HCT116 (cell line): ENCODE measurements around the gene C14orf180. TPM values are rescaled to one million over a fixed set of nuclear protein-coding genes. Genes with fewer than 3 reads are reported as not detected.

Experiments used
- ATAC-seq: fragments of 200-7000 bp; cut with Tn5 transposase; 2 replicates; pipeline ENCODE4 v1.9.1; 2020; ENCODE audit warnings: mild to moderate bottlenecking, moderate library complexity
- BruUV-seq: library from RNA; stranded (reverse); fragments of 400-500 nt; replicated peaks from 2 replicates; lab custom pipeline; 2021; lab: Mats Ljungman, UMichigan
- CTCF ChIA-PET: fragments of 300-600 bp; sonication (Branson Sonifier 250); formaldehyde crosslinking; loops from one replicate; lab custom pipeline; 2021; ENCODE audit warnings: antibody characterized with exemption; lab: Charles Lee
- POLR2A ChIA-PET: fragments of 300-600, 350-600 bp; sonication (Branson Sonifier 250); formaldehyde crosslinking; loops from one replicate; lab custom pipeline; 2021; ENCODE audit warnings: antibody characterized with exemption; lab: Charles Lee
- RAD21 ChIA-PET, 2 experiments: fragments of 300-600 bp; sonication (Branson Sonifier 250); formaldehyde crosslinking; loops; one replicate each; lab custom pipeline; 2023; ENCODE audit warnings: low total read pairs in 2 of 2; ENCODE audit not compliant: uncharacterized antibody in 2 of 2, unreplicated experiment in 2 of 2, low non-redundant PET in 1 of 2; lab: Charles Lee
- DNase-seq: peaks from one replicate; pipeline ENCODE4 v3.0.0-alpha.2; 2010; ENCODE audit warnings: low read depth, low spot score
- H2AFZ ChIP-seq: fragments of 200-600 bp; shearing (Covaris generic), sonication (generic); 2 replicates; pipeline ENCODE4 v1.6.1; 2017; ENCODE audit warnings: low read depth, mixed run types, mixed read lengths, antibody characterized with exemption, low read length; ENCODE audit not compliant: poor library complexity, severe bottlenecking
- H3K27ac ChIP-seq: 2 replicates; pipeline ENCODE4 v1.5.1; 2012; ENCODE audit warnings: low read depth, low read length
- H3K27me3 ChIP-seq: fragments of 200-600 bp; sonication (generic); 2 replicates; pipeline ENCODE4 v1.6.1; 2016; ENCODE audit warnings: mixed run types, low read length, mixed read lengths; ENCODE audit not compliant: insufficient read depth
- H3K36me3 ChIP-seq, 2 experiments: fragments of 200-500 bp in 1 of 2; fragments of 200-600 bp in 1 of 2; sonication (Bioruptor generic) in 1 of 2; sonication (generic) in 1 of 2; 2 replicates each; pipeline versions ENCODE4 v1.5.1 to v1.6.1; 2014 to 2016; ENCODE audit warnings: low read length in 2 of 2, inconsistent platforms in 1 of 2, mixed read lengths in 1 of 2, mixed run types in 1 of 2; ENCODE audit not compliant: insufficient read depth in 2 of 2, control insufficient read depth in 1 of 2
- H3K4me1 ChIP-seq, 2 experiments: fragments of 200-600 bp in 1 of 2; sonication (generic) in 1 of 2; 2 replicates each; pipeline versions ENCODE4 v1.5.1 to v1.6.1; 2012 to 2017; ENCODE audit warnings: low read length in 2 of 2, inconsistent platforms in 1 of 2, mild to moderate bottlenecking in 1 of 2, mixed read lengths in 1 of 2, mixed run types in 1 of 2, moderate library complexity in 1 of 2; ENCODE audit not compliant: insufficient read depth in 2 of 2, control insufficient read depth in 1 of 2
- H3K4me2 ChIP-seq: fragments of 200-600 bp; sonication (generic); 2 replicates; pipeline ENCODE4 v1.6.1; 2017; ENCODE audit warnings: mixed run types, low read length, mixed read lengths
- H3K4me3 ChIP-seq, 2 experiments: fragments of 200-600 bp in 1 of 2; sonication (generic) in 1 of 2; replicated peaks in 1 of 2; 2 replicates each; pipeline ENCODE4 v1.5.1; 2011 to 2016; ENCODE audit warnings: low read length in 2 of 2, control low read depth in 1 of 2, low read depth in 1 of 2, mild to moderate bottlenecking in 1 of 2, mixed read lengths in 1 of 2, mixed run types in 1 of 2
- H3K79me2 ChIP-seq: fragments of 200-600 bp; sonication (generic); 2 replicates; pipeline ENCODE4 v1.6.1; 2017; ENCODE audit warnings: mild to moderate bottlenecking, mixed run types, low read length, moderate library complexity, mixed read lengths; ENCODE audit not compliant: insufficient read depth
- H3K9ac ChIP-seq: fragments of 200-600 bp; sonication (generic); 2 replicates; pipeline ENCODE4 v1.6.1; 2016; ENCODE audit warnings: low read length, mixed read lengths
- H3K9me2 ChIP-seq: fragments of 200-600 bp; sonication (generic), shearing (Covaris generic); 2 replicates; pipeline ENCODE4 v1.6.1; 2017; ENCODE audit warnings: mixed run types, mild to moderate bottlenecking, moderate library complexity; ENCODE audit not compliant: insufficient read depth
- H3K9me3 ChIP-seq, 2 experiments: fragments of 200-500 bp in 1 of 2; fragments of 200-600 bp in 1 of 2; sonication (Bioruptor generic) in 1 of 2; sonication (generic) in 1 of 2; 2 replicates each; pipeline ENCODE4 v1.6.1; 2014 to 2017; ENCODE audit warnings: low read length in 2 of 2, mixed read lengths in 2 of 2, inconsistent platforms in 1 of 2, low read depth in 1 of 2, mild to moderate bottlenecking in 1 of 2, mixed run types in 1 of 2, moderate library complexity in 1 of 2; ENCODE audit not compliant: control insufficient read depth in 1 of 2, insufficient read depth in 1 of 2
- H4K20me1 ChIP-seq: fragments of 200-600 bp; sonication (generic), shearing (Covaris generic); 2 replicates; pipeline ENCODE4 v1.6.1; 2017; ENCODE audit warnings: mixed run types, mild to moderate bottlenecking, moderate library complexity; ENCODE audit not compliant: insufficient read depth
- CBX3 ChIP-seq: IDR thresholded peaks from 2 replicates; pipeline ENCODE4 v1.6.1; 2012; ENCODE audit warnings: low read depth
- FOSL1 ChIP-seq: IDR thresholded peaks from 2 replicates; pipeline ENCODE4 v1.6.1; 2012; ENCODE audit warnings: low read depth
- JUND ChIP-seq: IDR thresholded peaks from 2 replicates; pipeline ENCODE4 v1.6.1; 2012
- POLR2AphosphoS5 ChIP-seq: IDR thresholded peaks from 2 replicates; pipeline ENCODE4 v1.6.1; 2011; ENCODE audit warnings: mild to moderate bottlenecking, low read depth, low read length, moderate library complexity
- SIN3A ChIP-seq: IDR thresholded peaks from 2 replicates; pipeline ENCODE4 v1.6.1; 2012; ENCODE audit warnings: low read depth
- SP1 ChIP-seq: IDR thresholded peaks from 2 replicates; pipeline ENCODE4 v1.6.1; 2012; ENCODE audit warnings: low read depth
- TCF7L2 ChIP-seq: IDR thresholded peaks from 2 replicates; pipeline ENCODE4 v1.7.0; 2011; ENCODE audit warnings: borderline replicate concordance, inconsistent platforms; ENCODE audit not compliant: insufficient read depth, insufficient read length; ENCODE audit errors: extremely low read depth
- YY1 ChIP-seq: IDR thresholded peaks from 2 replicates; pipeline ENCODE4 v1.6.1; 2011; ENCODE audit warnings: low read length, low read depth, moderate library complexity, mild to moderate bottlenecking; ENCODE audit not compliant: insufficient replicate concordance; ENCODE audit errors: extremely low read depth
- ZNF274 ChIP-seq: fragments of 200-500 bp; sonication (Bioruptor generic); IDR thresholded peaks from 2 replicates; pipeline ENCODE4 v1.6.1; 2014; ENCODE audit warnings: mild to moderate bottlenecking, low read depth, low read length, inconsistent platforms
- intact Hi-C: fragments of 100-400 bp; cut with micrococcal nuclease; formaldehyde crosslinking; loops from 2 replicates; pipeline ENCODE4 v1.10.0; 2022
- total RNA-seq: library from RNA; stranded (reverse); gene quantifications from one replicate; pipeline ENCODE4 v1.2.1, GENCODE V29; 2021; ENCODE audit not compliant: unreplicated experiment
- TF ChIP-seq, protein P1 (sequence below), 3 experiments: fragments of 200-600 bp in 1 of 3; sonication (generic) in 1 of 3; IDR thresholded peaks in 2 of 3; conservative IDR thresholded peaks in 1 of 3; 2 replicates each; pipeline ENCODE4 v1.5.1; 2012 to 2017; ENCODE audit warnings: low read depth in 2 of 3, low read length in 2 of 3, antibody characterized with exemption in 1 of 3, borderline replicate concordance in 1 of 3, control low read depth in 1 of 3, mild to moderate bottlenecking in 1 of 3, mixed read lengths in 1 of 3, mixed run types in 1 of 3, moderate library complexity in 1 of 3; ENCODE audit not compliant: insufficient read depth in 1 of 3

The C14orf180 gene
- total RNA-seq, 1 experiment from 2014 or later = not detected

DNA sequence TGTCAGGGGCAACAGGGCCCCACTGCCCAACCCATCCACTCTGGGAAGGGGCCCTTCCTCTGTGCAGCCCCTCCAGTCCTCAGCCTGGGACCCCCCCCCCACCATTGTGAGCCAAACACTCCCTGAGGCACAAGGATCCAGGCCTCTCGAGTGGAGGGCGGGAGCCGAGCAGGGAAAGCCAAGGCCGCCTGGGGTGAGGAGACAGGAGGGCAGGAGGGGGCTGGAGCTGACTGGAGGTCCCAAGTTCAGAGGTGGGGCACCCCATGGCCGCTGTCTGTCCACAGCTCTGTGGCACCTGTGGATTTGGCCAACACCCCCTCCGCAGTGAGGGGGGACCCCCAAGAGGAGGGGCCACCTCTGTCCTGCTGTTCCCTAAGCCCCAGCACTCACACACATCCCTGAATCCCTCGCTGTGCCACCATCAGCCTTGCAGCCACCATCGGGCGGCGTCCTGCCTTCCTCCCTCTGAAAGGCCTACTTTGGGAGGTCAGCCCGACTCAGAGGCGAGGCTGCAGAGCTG lies 25.4 kb upstream of the C14orf180 start (continued):
- TF ChIP-seq, protein P1, sequence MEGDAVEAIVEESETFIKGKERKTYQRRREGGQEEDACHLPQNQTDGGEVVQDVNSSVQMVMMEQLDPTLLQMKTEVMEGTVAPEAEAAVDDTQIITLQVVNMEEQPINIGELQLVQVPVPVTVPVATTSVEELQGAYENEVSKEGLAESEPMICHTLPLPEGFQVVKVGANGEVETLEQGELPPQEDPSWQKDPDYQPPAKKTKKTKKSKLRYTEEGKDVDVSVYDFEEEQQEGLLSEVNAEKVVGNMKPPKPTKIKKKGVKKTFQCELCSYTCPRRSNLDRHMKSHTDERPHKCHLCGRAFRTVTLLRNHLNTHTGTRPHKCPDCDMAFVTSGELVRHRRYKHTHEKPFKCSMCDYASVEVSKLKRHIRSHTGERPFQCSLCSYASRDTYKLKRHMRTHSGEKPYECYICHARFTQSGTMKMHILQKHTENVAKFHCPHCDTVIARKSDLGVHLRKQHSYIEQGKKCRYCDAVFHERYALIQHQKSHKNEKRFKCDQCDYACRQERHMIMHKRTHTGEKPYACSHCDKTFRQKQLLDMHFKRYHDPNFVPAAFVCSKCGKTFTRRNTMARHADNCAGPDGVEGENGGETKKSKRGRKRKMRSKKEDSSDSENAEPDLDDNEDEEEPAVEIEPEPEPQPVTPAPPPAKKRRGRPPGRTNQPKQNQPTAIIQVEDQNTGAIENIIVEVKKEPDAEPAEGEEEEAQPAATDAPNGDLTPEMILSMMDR (IDR thresholded peaks at IDR 0.05 in 2 of 3, conservative IDR thresholded peaks at IDR 0.05 in 1 of 3; ENCODE audit: borderline replicate concordance in 1 of 3, insufficient read depth in 1 of 3, low read depth in 2 of 3, low read length in 2 of 3) = no peak
- TF ChIP-seq YY1 (no peak), POLR2AphosphoS5 (no peak), SIN3A (no peak), ZNF274 (no peak), CBX3 (no peak), TCF7L2 (no peak)

DNA sequence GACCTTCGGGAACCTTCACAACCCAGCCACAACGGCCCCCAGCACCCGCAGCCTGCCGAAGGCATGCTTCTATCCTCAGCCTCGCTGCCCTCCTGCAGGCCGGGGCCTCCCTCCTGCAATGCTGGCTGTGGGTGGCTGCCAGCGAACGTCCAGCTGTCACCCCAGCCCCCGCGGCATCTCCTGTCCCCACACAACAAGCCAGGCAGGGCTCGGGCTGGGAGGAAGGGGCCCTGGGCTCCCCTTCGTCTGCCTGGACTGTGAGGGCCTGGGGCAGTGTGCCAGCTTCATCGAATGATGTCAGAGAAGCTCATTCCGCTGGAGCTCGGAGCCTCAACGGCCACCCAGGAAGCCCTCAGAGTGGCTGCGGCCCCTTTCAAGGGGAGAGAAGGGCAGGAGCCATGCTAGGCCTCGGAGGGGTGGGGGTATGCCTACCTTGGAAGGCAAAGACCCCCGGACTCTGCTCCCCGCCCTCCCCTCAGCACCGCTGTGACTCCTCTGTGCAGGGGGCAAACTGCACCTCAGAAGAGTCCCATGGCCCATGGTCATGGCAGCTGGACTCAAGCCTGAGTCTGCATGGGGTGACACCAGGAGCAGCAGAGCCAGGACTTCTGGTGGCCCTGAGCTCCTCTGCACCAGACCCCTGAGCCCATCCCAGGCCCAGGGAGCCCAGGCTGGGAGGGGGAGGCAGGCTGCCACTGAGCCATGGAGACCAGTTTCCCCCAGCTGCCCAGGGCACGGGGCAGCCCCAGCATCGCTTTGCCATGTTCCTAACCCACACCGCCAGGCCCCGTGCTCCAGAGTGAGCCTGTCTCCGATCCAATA lies 24.7 kb upstream of the C14orf180 start:
- Histone ChIP-seq H4K20me1 (no peaks in the 10 kb centered on the region), H3K4me1 (no peaks in the 10 kb centered on the region), H3K9me3 (no peaks in the 10 kb centered on the region), H3K27me3 (peaks cover 16% of the 10 kb centered on the region), H3K9me2 (no peaks in the 10 kb centered on the region), H3K36me3 (no peaks in the 10 kb centered on the region), H2AFZ (no peak overlapping the region), H3K79me2 (no peaks in the 10 kb centered on the region), H3K27ac (no peak overlapping the region), H3K4me2 (no peak overlapping the region), H3K9ac (no peak overlapping the region), H3K4me3 (no peak overlapping the region)
- CTCF ChIA-PET = no interaction called here
- POLR2A ChIA-PET = no interaction called here
- ATAC-seq (no peak), DNase-seq (no peak)
- TF ChIP-seq JUND (no peak), CBX3 (no peak), FOSL1 (no peak), SP1 (no peak)
- BruUV-seq = no TSS peak
- RAD21 ChIA-PET = no interaction called here
- intact Hi-C loops = no loop called here
